Lung (tissue), 12 donors: Measurements from ENCODE around the gene EGFR. TPM values are rescaled to one million over a fixed set of nuclear protein-coding genes. Genes with fewer than 3 reads are reported as not detected.

Experiments
- ATAC-seq: fragments of 200-7000 bp; cut with Tn5 transposase; one replicate; pipeline ENCODE4 v1.9.1; 2020; ENCODE audit warnings: moderate number of reproducible peaks; ENCODE audit not compliant: insufficient read depth, low FRiP score
- DNase-seq, 3 donors: peaks; one replicate each; pipeline ENCODE4 v3.0.0-alpha.2; 2013 to 2017
- H3K27ac ChIP-seq, 2 donors: one replicate each; pipeline ENCODE4 v1.5.1; 2013; ENCODE audit warnings: mild to moderate bottlenecking in 2 of 2, moderate library complexity in 2 of 2, control low read depth in 1 of 2, inconsistent platforms in 1 of 2, low read depth in 1 of 2, low read length in 1 of 2
- H3K27me3 ChIP-seq, 3 donors: one replicate each; pipeline ENCODE4 v1.5.1; 2013; ENCODE audit warnings: low read length in 2 of 3; ENCODE audit not compliant: control insufficient read depth in 3 of 3, insufficient read depth in 3 of 3
- H3K36me3 ChIP-seq, 4 donors: one replicate each; pipeline ENCODE4 v1.5.1; 2013; ENCODE audit warnings: low read length in 4 of 4, mild to moderate bottlenecking in 1 of 4, moderate library complexity in 1 of 4; ENCODE audit not compliant: control insufficient read depth in 4 of 4, insufficient read depth in 4 of 4
- H3K4me1 ChIP-seq, 5 donors: one replicate each; pipeline ENCODE4 v1.5.1; 2013; ENCODE audit warnings: low read length in 5 of 5, mild to moderate bottlenecking in 2 of 5, moderate library complexity in 1 of 5; ENCODE audit not compliant: control insufficient read depth in 5 of 5, insufficient read depth in 5 of 5
- H3K4me3 ChIP-seq: one replicate; pipeline ENCODE4 v1.5.1; 2013; ENCODE audit warnings: mild to moderate bottlenecking, control low read depth, moderate library complexity
- H3K9ac ChIP-seq, 2 donors: one replicate each; pipeline ENCODE4 v1.5.1; 2013; ENCODE audit warnings: low read length in 2 of 2, control low read depth in 1 of 2; ENCODE audit not compliant: insufficient read depth in 1 of 2
- H3K9me3 ChIP-seq, 4 donors: one replicate each; pipeline ENCODE4 v1.5.1; 2013; ENCODE audit warnings: low read length in 3 of 4, mild to moderate bottlenecking in 1 of 4, moderate library complexity in 1 of 4; ENCODE audit not compliant: control insufficient read depth in 4 of 4, insufficient read depth in 3 of 4
- CTCF ChIP-seq: IDR thresholded peaks from 2 replicates; pipeline ENCODE4 v1.5.1; 2012; ENCODE audit warnings: mild to moderate bottlenecking; ENCODE audit errors: control extremely low read depth, extremely low read depth
- WGBS, 2 donors: extraction: QIAGEN DNeasy Blood & Tissue Kit; methylation state at CpG; one replicate each; pipeline ENCODE4 v1.1.7; 2013; 5-methylcytosine and 5-hydroxymethylcytosine counted together
- polyA plus RNA-seq, 2 donors: library from polyadenylated mRNA; stranded (reverse); fragments of 200-250 nt; gene quantifications; one replicate each; pipeline ENCODE4 v1.2.1, GENCODE V29; 2013
- total RNA-seq, 2 donors: library from RNA; depleted of rRNA in 1 of 2; stranded (reverse); fragments of >200 nt in 1 of 2; gene quantifications; one replicate each; pipeline ENCODE4 v1.2.1, GENCODE V29; 2014 to 2021
- donor health status: control.
- donor health status: control.
- donor health status: Bipolar disorder and iron deficiency.
- donor health status: healthy.
- donor health status: DM: yes; HTN: yes; CAD: no.

Gene EGFR
- total and polyA plus RNA-seq, 4 donors = 11.6 to 78.7 (median 37.1) TPM

GRCh38 chr7:55224111-55224510, 205.3 kb downstream of the EGFR start:
- Histone ChIP-seq H3K4me1 (no peaks in the 10 kb centered on the region), H3K9ac (no peak overlapping the region), H3K27ac (no peak overlapping the region), H3K36me3 (no peaks in the 10 kb centered on the region), H3K4me3 (no peak overlapping the region), H3K9me3 (no peaks in the 10 kb centered on the region), H3K27me3 (no peaks in the 10 kb centered on the region)
- WGBS, 2 donors = 87% methylated on average over 5 of the region's 5 CpGs
- no peak for TF ChIP-seq CTCF
- no peak for ATAC-seq
- DNase-seq = no peak

- Histone ChIP-seq H3K27me3 (no peaks in the 10 kb centered on the region), H3K9ac (no peak overlapping the region), H3K27ac (no peak overlapping the region), H3K9me3 (no peaks in the 10 kb centered on the region), H3K36me3 (no peaks in the 10 kb centered on the region), H3K4me1 (no peaks in the 10 kb centered on the region), H3K4me3 (no peak overlapping the region)
- ATAC-seq = no peak
- whole genome bisulfite sequencing, 2 donors = 90 to 94% methylated on average over 2 of the region's 2 CpGs
- DNase-seq = no peak
- no peak for TF ChIP-seq CTCF
These were observed 206.0 kb downstream of the EGFR start for GRCh38 chr7:55224810-55225209.

GRCh38 chr7:55230014-55230413, 211.2 kb downstream of the EGFR start:
- 70 to 71% methylated on average over 1 of the region's 1 CpG for WGBS, 2 donors
- peaks cover 0 to 6% (median 0%) of the 10 kb centered on the region in 5 donors for H3K4me1 ChIP-seq
- no peaks in the 10 kb centered on the region for H3K36me3 ChIP-seq
- ATAC-seq (no peak), DNase-seq (no peak)
- no peak for TF ChIP-seq CTCF
- H3K9ac ChIP-seq = no peak overlapping the region
- no peak overlapping the region for H3K27ac ChIP-seq
- H3K27me3 ChIP-seq = no peaks in the 10 kb centered on the region
- H3K4me3 ChIP-seq = no peak overlapping the region
- no peaks in the 10 kb centered on the region for H3K9me3 ChIP-seq

GRCh38 chr7:55231736-55232280, 213.0 kb downstream of the EGFR start:
- DNase-seq = no peak
- no peak for TF ChIP-seq CTCF
- Histone ChIP-seq H3K4me3 (no peak overlapping the region), H3K27me3 (no peaks in the 10 kb centered on the region), H3K4me1 (peaks cover 0 to 24% (median 0%) of the 10 kb centered on the region in 5 donors), H3K27ac (no peak overlapping the region), H3K36me3 (no peaks in the 10 kb centered on the region), H3K9ac (no peak overlapping the region), H3K9me3 (no peaks in the 10 kb centered on the region)
- 83 to 91% methylated on average over 7 of the region's 7 CpGs for WGBS, 2 donors
- ATAC-seq = no peak
